Measurements from ENCODE around the gene ING5.

Gene ING5

GRCh38 chr2:241706537-241706936, 4.7 kb downstream of the ING5 start:
- Histone ChIP-seq H3K9me2 (replicated peaks; ENCODE audit: insufficient read depth, low read length) (no peaks in the 10 kb centered on the region), H3K27me3 (ENCODE audit: low read length) (no peaks in the 10 kb centered on the region), H3K36me3 (ENCODE audit: low read length) (peaks cover 24% of the 10 kb centered on the region), H3K9ac (ENCODE audit: low read length) (no peak overlapping the region), H3K79me2 (ENCODE audit: insufficient read depth, low read length) (peaks cover 15% of the 10 kb centered on the region), H3K9me3 (ENCODE audit: insufficient read depth, low read length) (peaks cover 11% of the 10 kb centered on the region; the same call in 1 of the 2 replicates), H3F3A (ENCODE audit: insufficient read depth) (no peaks in the 10 kb centered on the region), H3K4me2 (ENCODE audit: low read depth, low read length, poor library complexity, severe bottlenecking) (no peak overlapping the region), H3K4me3 (ENCODE audit: insufficient read depth, low read length, poor library complexity, severe bottlenecking) (no peak overlapping the region), H4K20me1 (ENCODE audit: low read depth, low read length) (no peaks in the 10 kb centered on the region), H2AFZ (ENCODE audit: low read depth, low read length, severe bottlenecking) (no peak overlapping the region), H3K27ac (ENCODE audit: low read depth, low read length) (no peak overlapping the region)
- no peak for TF ChIP-seq EZH2phosphoT487 (conservative IDR thresholded peaks at IDR 0.05; ENCODE audit: low read length)
- TF ChIP-seq, protein P1, sequence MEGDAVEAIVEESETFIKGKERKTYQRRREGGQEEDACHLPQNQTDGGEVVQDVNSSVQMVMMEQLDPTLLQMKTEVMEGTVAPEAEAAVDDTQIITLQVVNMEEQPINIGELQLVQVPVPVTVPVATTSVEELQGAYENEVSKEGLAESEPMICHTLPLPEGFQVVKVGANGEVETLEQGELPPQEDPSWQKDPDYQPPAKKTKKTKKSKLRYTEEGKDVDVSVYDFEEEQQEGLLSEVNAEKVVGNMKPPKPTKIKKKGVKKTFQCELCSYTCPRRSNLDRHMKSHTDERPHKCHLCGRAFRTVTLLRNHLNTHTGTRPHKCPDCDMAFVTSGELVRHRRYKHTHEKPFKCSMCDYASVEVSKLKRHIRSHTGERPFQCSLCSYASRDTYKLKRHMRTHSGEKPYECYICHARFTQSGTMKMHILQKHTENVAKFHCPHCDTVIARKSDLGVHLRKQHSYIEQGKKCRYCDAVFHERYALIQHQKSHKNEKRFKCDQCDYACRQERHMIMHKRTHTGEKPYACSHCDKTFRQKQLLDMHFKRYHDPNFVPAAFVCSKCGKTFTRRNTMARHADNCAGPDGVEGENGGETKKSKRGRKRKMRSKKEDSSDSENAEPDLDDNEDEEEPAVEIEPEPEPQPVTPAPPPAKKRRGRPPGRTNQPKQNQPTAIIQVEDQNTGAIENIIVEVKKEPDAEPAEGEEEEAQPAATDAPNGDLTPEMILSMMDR (IDR thresholded peaks at IDR 0.05; ENCODE audit: insufficient read depth, low read length, poor library complexity, severe bottlenecking), result no peak

DNA sequence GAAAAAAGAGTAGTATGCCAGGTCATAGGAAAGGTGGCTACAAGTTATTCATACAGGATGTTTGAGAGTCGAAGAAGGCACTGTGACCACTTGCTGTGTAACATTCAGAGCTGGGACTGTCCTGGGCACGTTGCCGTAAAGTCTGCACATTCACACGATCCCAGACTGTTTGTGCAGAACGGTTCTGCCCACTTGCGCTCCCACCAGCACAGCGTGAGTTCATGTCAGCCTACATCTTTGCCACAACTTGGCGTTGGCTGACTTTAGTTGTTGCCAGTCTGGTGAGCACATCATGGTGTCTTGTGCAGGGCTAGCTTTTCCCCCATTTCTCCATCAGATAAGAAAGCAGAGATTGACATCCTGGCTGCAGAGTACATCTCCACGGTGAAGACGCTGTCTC, 7.0 kb downstream of the ING5 start:
- H2AFZ ChIP-seq (ENCODE audit: low read depth, low read length, severe bottlenecking), result no peak overlapping the region
- H3K9ac ChIP-seq (ENCODE audit: low read length), result no peak overlapping the region
- H3F3A ChIP-seq (ENCODE audit: insufficient read depth), result 0 out of 2 replicates have a peak, but pooled peaks cover 2% of the 10 kb centered on the region
- H4K20me1 ChIP-seq (ENCODE audit: low read depth, low read length), result no peaks in the 10 kb centered on the region
- peaks cover 11% of the 10 kb centered on the region; the same call in 1 of the 2 replicates for H3K9me3 ChIP-seq (ENCODE audit: insufficient read depth, low read length)
- no peak overlapping the region for H3K4me2 ChIP-seq (ENCODE audit: low read depth, low read length, poor library complexity, severe bottlenecking)
- H3K36me3 ChIP-seq (ENCODE audit: low read length), result peaks cover 33% of the 10 kb centered on the region
- no peaks in the 10 kb centered on the region for H3K9me2 ChIP-seq (replicated peaks; ENCODE audit: insufficient read depth, low read length)
- H3K27ac ChIP-seq (ENCODE audit: low read depth, low read length), result no peak overlapping the region
- no peak overlapping the region for H3K4me3 ChIP-seq (ENCODE audit: insufficient read depth, low read length, poor library complexity, severe bottlenecking)
- no peak for TF ChIP-seq EZH2phosphoT487 (conservative IDR thresholded peaks at IDR 0.05; ENCODE audit: low read length)
- TF ChIP-seq, protein P1 (IDR thresholded peaks at IDR 0.05; ENCODE audit: insufficient read depth, low read length, poor library complexity, severe bottlenecking), result no peak
- peaks cover 2% of the 10 kb centered on the region; the same call in 1 of the 2 replicates for H3K79me2 ChIP-seq (ENCODE audit: insufficient read depth, low read length)
- H3K27me3 ChIP-seq (ENCODE audit: low read length), result no peaks in the 10 kb centered on the region

- no peak for TF ChIP-seq EZH2phosphoT487 (conservative IDR thresholded peaks at IDR 0.05; ENCODE audit: low read length)
- TF ChIP-seq, protein P1 (IDR thresholded peaks at IDR 0.05; ENCODE audit: insufficient read depth, low read length, poor library complexity, severe bottlenecking), result no peak
- Histone ChIP-seq H3K27me3 (ENCODE audit: low read length) (no peaks in the 10 kb centered on the region), H3K79me2 (ENCODE audit: insufficient read depth, low read length) (no peaks in the 10 kb centered on the region), H4K20me1 (ENCODE audit: low read depth, low read length) (no peaks in the 10 kb centered on the region), H3K9ac (ENCODE audit: low read length) (no peak overlapping the region), H3K9me3 (ENCODE audit: insufficient read depth, low read length) (peaks cover 24% of the 10 kb centered on the region; the same call in 1 of the 2 replicates), H2AFZ (ENCODE audit: low read depth, low read length, severe bottlenecking) (no peak overlapping the region), H3K36me3 (ENCODE audit: low read length) (peaks cover 28% of the 10 kb centered on the region), H3K27ac (ENCODE audit: low read depth, low read length) (no peak overlapping the region), H3K4me2 (ENCODE audit: low read depth, low read length, poor library complexity, severe bottlenecking) (no peak overlapping the region), H3F3A (ENCODE audit: insufficient read depth) (peaks cover 8% of the 10 kb centered on the region; the same call in 1 of the 2 replicates), H3K4me3 (ENCODE audit: insufficient read depth, low read length, poor library complexity, severe bottlenecking) (no peak overlapping the region), H3K9me2 (replicated peaks; ENCODE audit: insufficient read depth, low read length) (no peaks in the 10 kb centered on the region)
Observed at GRCh38 chr2:241719093-241719492, 17.3 kb downstream of the ING5 start.
